ENCODE data around the gene CDK13.
A peak's percentile ranks its signal among the peaks of the same experiment; 100 is the strongest.

CDK13 gene

DNA sequence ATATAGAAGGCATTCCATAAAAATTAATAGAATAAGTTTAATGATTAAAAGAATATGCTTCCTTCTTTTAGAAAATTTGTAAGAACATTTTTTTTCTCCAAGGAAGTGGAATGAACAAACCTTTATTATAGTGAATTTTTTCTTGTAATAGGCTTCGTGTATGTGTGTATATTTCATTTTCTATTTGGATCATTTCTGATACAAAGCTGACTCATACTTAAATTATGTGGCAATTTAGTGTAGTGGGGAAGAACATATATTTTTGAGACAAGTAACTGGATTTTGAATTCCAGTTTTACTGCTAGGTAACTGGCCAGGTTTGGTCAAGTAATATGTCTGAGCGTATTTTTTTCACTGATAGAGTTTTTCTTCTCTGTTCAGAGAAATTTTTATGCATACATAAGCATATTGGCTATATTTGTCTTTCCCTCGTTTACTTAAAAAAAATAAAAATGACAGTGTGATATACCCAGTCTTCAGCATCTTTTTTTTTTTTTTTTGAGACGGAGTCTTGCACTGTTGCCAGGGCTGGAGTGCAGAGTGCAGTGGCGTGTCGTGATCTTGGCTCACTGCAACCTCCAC is 50.8 kb downstream of the CDK13 start:
- TF ChIP-seq, protein P1, sequence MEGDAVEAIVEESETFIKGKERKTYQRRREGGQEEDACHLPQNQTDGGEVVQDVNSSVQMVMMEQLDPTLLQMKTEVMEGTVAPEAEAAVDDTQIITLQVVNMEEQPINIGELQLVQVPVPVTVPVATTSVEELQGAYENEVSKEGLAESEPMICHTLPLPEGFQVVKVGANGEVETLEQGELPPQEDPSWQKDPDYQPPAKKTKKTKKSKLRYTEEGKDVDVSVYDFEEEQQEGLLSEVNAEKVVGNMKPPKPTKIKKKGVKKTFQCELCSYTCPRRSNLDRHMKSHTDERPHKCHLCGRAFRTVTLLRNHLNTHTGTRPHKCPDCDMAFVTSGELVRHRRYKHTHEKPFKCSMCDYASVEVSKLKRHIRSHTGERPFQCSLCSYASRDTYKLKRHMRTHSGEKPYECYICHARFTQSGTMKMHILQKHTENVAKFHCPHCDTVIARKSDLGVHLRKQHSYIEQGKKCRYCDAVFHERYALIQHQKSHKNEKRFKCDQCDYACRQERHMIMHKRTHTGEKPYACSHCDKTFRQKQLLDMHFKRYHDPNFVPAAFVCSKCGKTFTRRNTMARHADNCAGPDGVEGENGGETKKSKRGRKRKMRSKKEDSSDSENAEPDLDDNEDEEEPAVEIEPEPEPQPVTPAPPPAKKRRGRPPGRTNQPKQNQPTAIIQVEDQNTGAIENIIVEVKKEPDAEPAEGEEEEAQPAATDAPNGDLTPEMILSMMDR (IDR thresholded peaks at IDR 0.05; ENCODE audit: low read depth, low read length, missing control alignments), result no peak
- in situ Hi-C loops (cut with HindIII; ENCODE audit: low sequenced_read_pairs), result no loop called here
- no peak for DNase-seq (ENCODE audit: low read depth)
- no peak overlapping the region for H3K4me3 ChIP-seq (ENCODE audit: low read depth, low read length)

DNA sequence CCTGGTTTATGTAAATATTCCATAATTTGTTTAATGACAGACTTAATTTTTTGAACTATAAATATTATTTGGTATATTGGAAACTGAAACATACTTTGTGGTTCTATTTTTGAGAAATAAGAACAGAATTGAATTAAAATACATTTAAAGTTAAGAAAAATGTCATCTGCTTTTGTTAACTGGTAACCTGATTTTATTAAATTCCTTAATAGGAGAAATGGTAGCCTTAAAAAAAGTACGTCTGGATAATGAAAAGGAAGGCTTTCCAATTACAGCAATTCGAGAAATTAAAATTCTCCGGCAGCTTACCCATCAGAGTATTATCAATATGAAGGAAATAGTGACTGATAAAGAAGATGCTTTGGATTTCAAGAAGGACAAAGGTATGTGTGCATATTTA is 51.6 kb downstream of the CDK13 start:
- no peak for DNase-seq (ENCODE audit: low read depth)
- no peak overlapping the region for H3K4me3 ChIP-seq (ENCODE audit: low read depth, low read length)
- TF ChIP-seq, protein P1 (IDR thresholded peaks at IDR 0.05; ENCODE audit: low read depth, low read length, missing control alignments), result no peak
- in situ Hi-C loops (cut with HindIII; ENCODE audit: low sequenced_read_pairs), result no loop called here

DNA sequence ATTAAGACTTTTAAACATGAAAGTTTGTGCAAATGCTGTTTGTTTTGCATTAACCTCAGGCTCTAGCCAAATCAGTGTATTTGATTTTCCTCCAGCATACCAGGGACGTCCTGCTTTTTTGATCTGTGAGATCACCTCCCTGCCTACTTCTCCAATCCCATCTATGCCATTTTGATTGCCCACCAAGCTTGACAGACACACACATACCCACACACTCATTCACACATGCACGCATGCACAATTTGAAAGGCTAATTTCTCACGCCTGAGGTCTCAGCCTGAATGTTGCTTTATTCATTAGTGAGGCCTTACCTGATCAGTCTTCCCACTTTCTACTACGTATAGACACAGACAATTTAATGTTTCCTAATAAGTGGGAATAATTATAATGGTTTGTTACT is 53.5 kb downstream of the CDK13 start:
- in situ Hi-C loops (cut with HindIII; ENCODE audit: low sequenced_read_pairs), result no loop called here
- TF ChIP-seq, protein P1 (IDR thresholded peaks at IDR 0.05; ENCODE audit: low read depth, low read length, missing control alignments), result no peak
- H3K4me3 ChIP-seq (ENCODE audit: low read depth, low read length), result no peak overlapping the region
- no peak for DNase-seq (ENCODE audit: low read depth)

- H3K4me3 ChIP-seq (ENCODE audit: low read depth, low read length), result no peak overlapping the region
- TF ChIP-seq, protein P1 (IDR thresholded peaks at IDR 0.05; ENCODE audit: low read depth, low read length, missing control alignments), result no peak
- in situ Hi-C loops (cut with HindIII; ENCODE audit: low sequenced_read_pairs), result no loop called here
- peak; percentile 62 for DNase-seq (ENCODE audit: low read depth)
Measured at GRCh38 chr7:40008223-40008815, 58.3 kb downstream of the CDK13 start.

DNA sequence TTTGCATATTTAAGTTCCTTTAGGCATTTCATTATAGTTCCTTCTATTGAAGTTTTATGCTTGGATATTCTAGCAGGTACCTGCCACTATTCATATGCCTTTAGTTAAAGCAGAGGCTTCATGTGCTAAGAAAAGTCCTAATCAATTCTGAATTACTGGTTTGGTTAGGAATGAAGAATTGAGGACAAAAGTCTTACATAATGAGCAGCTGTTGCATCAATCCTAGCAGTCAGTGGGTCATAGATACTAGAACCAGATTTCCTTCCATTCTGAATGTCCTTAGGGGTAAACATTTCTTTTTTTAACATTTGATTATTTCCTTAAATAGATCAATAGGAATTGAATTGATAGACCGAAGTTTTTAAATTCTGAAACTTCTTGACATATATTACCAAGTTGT is 59.2 kb downstream of the CDK13 start:
- H3K4me3 ChIP-seq (ENCODE audit: low read depth, low read length), result no peak overlapping the region
- DNase-seq (ENCODE audit: low read depth), result no peak
- TF ChIP-seq, protein P1 (IDR thresholded peaks at IDR 0.05; ENCODE audit: low read depth, low read length, missing control alignments), result no peak
- in situ Hi-C loops (cut with HindIII; ENCODE audit: low sequenced_read_pairs), result no loop called here

GRCh38 chr7:40014376-40014775 is 64.3 kb downstream of the CDK13 start:
- TF ChIP-seq, protein P1 (IDR thresholded peaks at IDR 0.05; ENCODE audit: low read depth, low read length, missing control alignments), result no peak

More at GRCh38 chr7:40014376-40014775, 64.3 kb downstream of the CDK13 start:
- no peak for DNase-seq (ENCODE audit: low read depth)
- H3K4me3 ChIP-seq (ENCODE audit: low read depth, low read length), result no peak overlapping the region
- in situ Hi-C loops (cut with HindIII; ENCODE audit: low sequenced_read_pairs), result no loop called here

Data from astrocyte of the cerebellum (primary cell).